ENCODE results near the gene AHNAK. TPM values are rescaled to one million over a fixed set of nuclear protein-coding genes. Genes with fewer than 3 reads are reported as not detected.
"Not testable (repeated sequence)": the region's sequence is repeated elsewhere in the genome, so short reads cannot be mapped to it uniquely, and the experiment has no call there.

Gene AHNAK
- polyA plus RNA-seq, 2 of the 4 experiments (the other 2 are of a cell fraction): 43.3 to 82.0 TPM

GRCh38 chr11:62452261-62452660 is 94.3 kb downstream of the AHNAK start:
- Histone ChIP-seq H3K4me2 (no peak overlapping the region), H3K4me1 (peaks cover 9% of the 10 kb centered on the region; the same call in 2 of the 3 replicates), H3K27ac (no peak overlapping the region), H3K9me3 (no peaks in the 10 kb centered on the region), H3K4me3 (no peak overlapping the region)
- TF ChIP-seq, protein P1, sequence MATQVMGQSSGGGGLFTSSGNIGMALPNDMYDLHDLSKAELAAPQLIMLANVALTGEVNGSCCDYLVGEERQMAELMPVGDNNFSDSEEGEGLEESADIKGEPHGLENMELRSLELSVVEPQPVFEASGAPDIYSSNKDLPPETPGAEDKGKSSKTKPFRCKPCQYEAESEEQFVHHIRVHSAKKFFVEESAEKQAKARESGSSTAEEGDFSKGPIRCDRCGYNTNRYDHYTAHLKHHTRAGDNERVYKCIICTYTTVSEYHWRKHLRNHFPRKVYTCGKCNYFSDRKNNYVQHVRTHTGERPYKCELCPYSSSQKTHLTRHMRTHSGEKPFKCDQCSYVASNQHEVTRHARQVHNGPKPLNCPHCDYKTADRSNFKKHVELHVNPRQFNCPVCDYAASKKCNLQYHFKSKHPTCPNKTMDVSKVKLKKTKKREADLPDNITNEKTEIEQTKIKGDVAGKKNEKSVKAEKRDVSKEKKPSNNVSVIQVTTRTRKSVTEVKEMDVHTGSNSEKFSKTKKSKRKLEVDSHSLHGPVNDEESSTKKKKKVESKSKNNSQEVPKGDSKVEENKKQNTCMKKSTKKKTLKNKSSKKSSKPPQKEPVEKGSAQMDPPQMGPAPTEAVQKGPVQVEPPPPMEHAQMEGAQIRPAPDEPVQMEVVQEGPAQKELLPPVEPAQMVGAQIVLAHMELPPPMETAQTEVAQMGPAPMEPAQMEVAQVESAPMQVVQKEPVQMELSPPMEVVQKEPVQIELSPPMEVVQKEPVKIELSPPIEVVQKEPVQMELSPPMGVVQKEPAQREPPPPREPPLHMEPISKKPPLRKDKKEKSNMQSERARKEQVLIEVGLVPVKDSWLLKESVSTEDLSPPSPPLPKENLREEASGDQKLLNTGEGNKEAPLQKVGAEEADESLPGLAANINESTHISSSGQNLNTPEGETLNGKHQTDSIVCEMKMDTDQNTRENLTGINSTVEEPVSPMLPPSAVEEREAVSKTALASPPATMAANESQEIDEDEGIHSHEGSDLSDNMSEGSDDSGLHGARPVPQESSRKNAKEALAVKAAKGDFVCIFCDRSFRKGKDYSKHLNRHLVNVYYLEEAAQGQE (IDR thresholded peaks at IDR 0.05): no peak
- TF ChIP-seq CHD4 (IDR thresholded peaks at IDR 0.05; ENCODE audit: borderline replicate concordance) (no peak), FOSL2 (IDR thresholded peaks at IDR 0.05) (no peak), FOSL2 (CRISPR knock-in tag; IDR thresholded peaks at IDR 0.05) (no peak), HOXB13 (CRISPR knock-in tag; IDR thresholded peaks at IDR 0.05; ENCODE audit: low read depth) (no peak)
- ChIA-PET POLR2A (interaction anchor here (0.6 kb wide), 1 partner anchor 94 kb away, joined by 4 read pairs; the partner anchor contains the start of gene AHNAK), CTCF (interaction anchor here (1.0 to 1.9 kb wide), 5 partner anchors 9 to 108 kb away, joined by 3 to 4 read pairs (median 3); no protein-coding TSS in a partner anchor)
- no peak for FAIRE-seq
- 84% methylated on average over 6 of the region's 6 CpGs for WGBS (ENCODE audit: missing lambda C conversion rate)
- DNase-seq (ENCODE audit: low read depth in 1 of 2, low spot score in 1 of 2): no peak
- no peak for ATAC-seq

GRCh38 chr11:62451241-62451621 is 95.4 kb downstream of the AHNAK start:
- WGBS (ENCODE audit: missing lambda C conversion rate): 95% methylated on average over 8 of the region's 8 CpGs
- no peak overlapping the region for H3K4me2 ChIP-seq
- ATAC-seq (no peak), DNase-seq (ENCODE audit: low read depth in 1 of 2, low spot score in 1 of 2) (no peak), FAIRE-seq (no peak)
- H3K9me3 ChIP-seq: no peaks in the 10 kb centered on the region
- peaks cover 9% of the 10 kb centered on the region; the same call in 2 of the 3 replicates for H3K4me1 ChIP-seq
- ChIA-PET POLR2A (no interaction called here), CTCF (interaction anchor here (0.6 to 4.4 kb wide), 5 partner anchors 9 to 109 kb away, joined by 3 to 17 read pairs (median 4); no protein-coding TSS in a partner anchor)
- H3K4me3 ChIP-seq: no peak overlapping the region
- TF ChIP-seq EHMT2 (IDR thresholded peaks at IDR 0.05; ENCODE audit: low read depth): no peak
- TF ChIP-seq, protein P2, sequence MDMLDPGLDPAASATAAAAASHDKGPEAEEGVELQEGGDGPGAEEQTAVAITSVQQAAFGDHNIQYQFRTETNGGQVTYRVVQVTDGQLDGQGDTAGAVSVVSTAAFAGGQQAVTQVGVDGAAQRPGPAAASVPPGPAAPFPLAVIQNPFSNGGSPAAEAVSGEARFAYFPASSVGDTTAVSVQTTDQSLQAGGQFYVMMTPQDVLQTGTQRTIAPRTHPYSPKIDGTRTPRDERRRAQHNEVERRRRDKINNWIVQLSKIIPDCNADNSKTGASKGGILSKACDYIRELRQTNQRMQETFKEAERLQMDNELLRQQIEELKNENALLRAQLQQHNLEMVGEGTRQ (IDR thresholded peaks at IDR 0.05): no peak
- no peak overlapping the region for H3K27ac ChIP-seq

- Histone ChIP-seq H3K4me2 (no peak overlapping the region), H3K27ac (no peak overlapping the region), H3K9me3 (no peaks in the 10 kb centered on the region), H3K4me1 (peaks cover 10% of the 10 kb centered on the region; the same call in 2 of the 3 replicates), H3K4me3 (no peak overlapping the region)
- TF ChIP-seq MAZ (IDR thresholded peaks at IDR 0.05; ENCODE audit: borderline replicate concordance, low read depth, low read length) (no peak), TFCP2L1 (CRISPR knock-in tag; IDR thresholded peaks at IDR 0.05) (no peak), RCOR1 (IDR thresholded peaks at IDR 0.05; ENCODE audit: low read depth, low read length) (no peak), KDM5A (IDR thresholded peaks at IDR 0.05) (no peak), HOXB5 (CRISPR knock-in tag; IDR thresholded peaks at IDR 0.05) (no peak), FOSB (CRISPR knock-in tag; IDR thresholded peaks at IDR 0.05) (no peak)
- WGBS (ENCODE audit: missing lambda C conversion rate): 93% methylated on average over 15 of the region's 15 CpGs
- ChIA-PET CTCF (interaction anchor here (1.4 to 4.4 kb wide), 5 partner anchors 9 to 110 kb away, joined by 4 to 18 read pairs (median 11); no protein-coding TSS in a partner anchor), POLR2A (no interaction called here)
- DNase-seq (ENCODE audit: low read depth in 1 of 2, low spot score in 1 of 2): no peak
- FAIRE-seq: no peak
- no peak for ATAC-seq
These were observed 95.9 kb downstream of the AHNAK start for GRCh38 chr11:62450543-62451240.

GRCh38 chr11:62449912-62450311 is 96.7 kb downstream of the AHNAK start:
- H3K4me3 ChIP-seq; H3K9me3 ChIP-seq; ATAC-seq; DNase-seq (ENCODE audit: low read depth in 1 of 2, low spot score in 1 of 2); POLR2A ChIA-PET; FAIRE-seq: not testable (repeated sequence)
- CTCF ChIA-PET: interaction anchor here (0.9 to 4.4 kb wide), 8 partner anchors 9 to 139 kb away, joined by 3 to 18 read pairs (median 4); no protein-coding TSS in a partner anchor
- 93% methylated on average over 7 of the region's 7 CpGs for WGBS (ENCODE audit: missing lambda C conversion rate)
- Histone ChIP-seq H3K4me2 (peak overlapping the region; percentile 16; the same call in 1 of the 3 replicates), H3K4me1 (peaks cover 17% of the 10 kb centered on the region; the same call in 2 of the 3 replicates), H3K27ac (peak overlapping the region in 1 of 2 experiments; percentile 69; a peak in 2 of 6 replicates)

All from A549 (cell line).